Ishikawa (cell line): ENCODE measurements around the gene DHRS7B.

Source experiments
- CEBPB ChIP-seq: IDR thresholded peaks from 2 replicates; pipeline ENCODE4 v1.6.1; 2012
- EP300 ChIP-seq: IDR thresholded peaks from 2 replicates; pipeline ENCODE4 v1.6.1; 2012; ENCODE audit warnings: borderline replicate concordance
- NFIC ChIP-seq: IDR thresholded peaks from 2 replicates; pipeline ENCODE4 v1.6.1; 2012
- RAD21 ChIP-seq: IDR thresholded peaks from 2 replicates; pipeline ENCODE4 v1.6.1; 2012; ENCODE audit warnings: low read depth
- TAF1 ChIP-seq: IDR thresholded peaks from 2 replicates; pipeline ENCODE4 v1.6.1; 2012; ENCODE audit warnings: low read depth, mild to moderate bottlenecking
- YY1 ChIP-seq: IDR thresholded peaks from 2 replicates; pipeline ENCODE4 v1.6.1; 2012; ENCODE audit warnings: low read depth
- ZBTB7A ChIP-seq: IDR thresholded peaks from 2 replicates; pipeline ENCODE4 v1.6.1; 2012; ENCODE audit warnings: low read depth
- TF ChIP-seq, protein P1 (sequence below): IDR thresholded peaks from 2 replicates; pipeline ENCODE4 v1.6.1; 2012; ENCODE audit warnings: low read depth, mild to moderate bottlenecking
- TF ChIP-seq, protein P2 (sequence below): IDR thresholded peaks from 2 replicates; pipeline ENCODE4 v1.6.1; 2012

DNA sequence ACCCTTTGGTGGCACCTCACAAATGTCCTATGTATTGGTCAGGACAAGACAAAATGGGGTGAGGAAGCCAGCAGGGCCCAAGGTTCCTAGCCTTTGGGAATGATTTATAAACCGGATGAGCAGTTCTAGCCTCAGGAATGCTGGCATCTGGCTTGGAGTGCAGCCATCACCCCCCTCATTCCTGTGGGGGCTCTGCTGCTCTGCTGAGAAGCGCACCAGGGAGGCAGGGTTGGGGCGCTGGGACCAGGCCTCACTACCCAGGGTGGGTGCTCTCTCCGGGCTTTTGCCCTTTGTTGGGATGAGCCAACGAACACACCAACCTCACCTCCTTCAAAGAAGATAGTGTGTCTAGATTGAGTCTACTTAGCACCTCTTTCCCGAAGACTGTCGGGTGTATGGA is 47.9 kb downstream of the DHRS7B start:
- TF ChIP-seq EP300 (no peak), NFIC (no peak), TAF1 (no peak), CEBPB (no peak), YY1 (no peak), ZBTB7A (no peak), RAD21 (no peak)
- TF ChIP-seq, protein P1, sequence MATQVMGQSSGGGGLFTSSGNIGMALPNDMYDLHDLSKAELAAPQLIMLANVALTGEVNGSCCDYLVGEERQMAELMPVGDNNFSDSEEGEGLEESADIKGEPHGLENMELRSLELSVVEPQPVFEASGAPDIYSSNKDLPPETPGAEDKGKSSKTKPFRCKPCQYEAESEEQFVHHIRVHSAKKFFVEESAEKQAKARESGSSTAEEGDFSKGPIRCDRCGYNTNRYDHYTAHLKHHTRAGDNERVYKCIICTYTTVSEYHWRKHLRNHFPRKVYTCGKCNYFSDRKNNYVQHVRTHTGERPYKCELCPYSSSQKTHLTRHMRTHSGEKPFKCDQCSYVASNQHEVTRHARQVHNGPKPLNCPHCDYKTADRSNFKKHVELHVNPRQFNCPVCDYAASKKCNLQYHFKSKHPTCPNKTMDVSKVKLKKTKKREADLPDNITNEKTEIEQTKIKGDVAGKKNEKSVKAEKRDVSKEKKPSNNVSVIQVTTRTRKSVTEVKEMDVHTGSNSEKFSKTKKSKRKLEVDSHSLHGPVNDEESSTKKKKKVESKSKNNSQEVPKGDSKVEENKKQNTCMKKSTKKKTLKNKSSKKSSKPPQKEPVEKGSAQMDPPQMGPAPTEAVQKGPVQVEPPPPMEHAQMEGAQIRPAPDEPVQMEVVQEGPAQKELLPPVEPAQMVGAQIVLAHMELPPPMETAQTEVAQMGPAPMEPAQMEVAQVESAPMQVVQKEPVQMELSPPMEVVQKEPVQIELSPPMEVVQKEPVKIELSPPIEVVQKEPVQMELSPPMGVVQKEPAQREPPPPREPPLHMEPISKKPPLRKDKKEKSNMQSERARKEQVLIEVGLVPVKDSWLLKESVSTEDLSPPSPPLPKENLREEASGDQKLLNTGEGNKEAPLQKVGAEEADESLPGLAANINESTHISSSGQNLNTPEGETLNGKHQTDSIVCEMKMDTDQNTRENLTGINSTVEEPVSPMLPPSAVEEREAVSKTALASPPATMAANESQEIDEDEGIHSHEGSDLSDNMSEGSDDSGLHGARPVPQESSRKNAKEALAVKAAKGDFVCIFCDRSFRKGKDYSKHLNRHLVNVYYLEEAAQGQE: no peak
- TF ChIP-seq, protein P2, sequence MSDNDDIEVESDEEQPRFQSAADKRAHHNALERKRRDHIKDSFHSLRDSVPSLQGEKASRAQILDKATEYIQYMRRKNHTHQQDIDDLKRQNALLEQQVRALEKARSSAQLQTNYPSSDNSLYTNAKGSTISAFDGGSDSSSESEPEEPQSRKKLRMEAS: no peak
